Raji (cell line): ENCODE results near the gene EXOC4.
A peak's percentile ranks its signal among the peaks of the same experiment; 100 is the strongest.

ENCODE experiments used
- POLR2A ChIP-seq: IDR thresholded peaks from 2 replicates; pipeline ENCODE4 v1.6.1; 2011; ENCODE audit warnings: low read depth, low read length, control low read depth; ENCODE audit not compliant: insufficient read depth

Gene EXOC4

GRCh38 chr7:133252858-133253518, at the start of gene EXOC4:
EXOC4 (plus strand) TSS chr7:133253078.
- TF ChIP-seq POLR2A: peak; percentile 75

GRCh38 chr7:133203490-133203889, 49.4 kb upstream of the EXOC4 start:
- no peak for TF ChIP-seq POLR2A

- TF ChIP-seq POLR2A: no peak
Measured at GRCh38 chr7:133207687-133208086, 45.2 kb upstream of the EXOC4 start.

- TF ChIP-seq POLR2A: no peak
Measured at GRCh38 chr7:133217773-133218172, 35.1 kb upstream of the EXOC4 start.

GRCh38 chr7:133230591-133231194, 22.2 kb upstream of the EXOC4 start:
- no peak for TF ChIP-seq POLR2A

GRCh38 chr7:133233142-133233541, 19.7 kb upstream of the EXOC4 start:
- TF ChIP-seq POLR2A: no peak

- TF ChIP-seq POLR2A: no peak
Measured at GRCh38 chr7:133234961-133235875, 17.7 kb upstream of the EXOC4 start.

- no peak for TF ChIP-seq POLR2A
Measured at GRCh38 chr7:133237545-133237944, 15.3 kb upstream of the EXOC4 start.

GRCh38 chr7:133240302-133240701, 12.6 kb upstream of the EXOC4 start:
- no peak for TF ChIP-seq POLR2A

GRCh38 chr7:133246558-133246957, 6.3 kb upstream of the EXOC4 start:
- TF ChIP-seq POLR2A: no peak

GRCh38 chr7:133248901-133249300, 4.0 kb upstream of the EXOC4 start:
- TF ChIP-seq POLR2A: no peak

GRCh38 chr7:133252506-133252857, 396 bp upstream of the EXOC4 start:
- no peak for TF ChIP-seq POLR2A

- TF ChIP-seq POLR2A: no peak
Measured at GRCh38 chr7:133253519-133253875, 619 bp downstream of the EXOC4 start.

- TF ChIP-seq POLR2A: no peak
Measured at GRCh38 chr7:133255486-133255885, 2.6 kb downstream of the EXOC4 start.

- no peak for TF ChIP-seq POLR2A
Measured at GRCh38 chr7:133258174-133258573, 5.3 kb downstream of the EXOC4 start.

GRCh38 chr7:133265821-133266220, 12.9 kb downstream of the EXOC4 start:
- TF ChIP-seq POLR2A: no peak
